Measurements from ENCODE around the gene NTM. TPM values are rescaled to one million over a fixed set of nuclear protein-coding genes. Genes with fewer than 3 reads are reported as not detected.
"Not testable (repeated sequence)": the region's sequence is repeated elsewhere in the genome, so short reads cannot be mapped to it uniquely, and the experiment has no call there.

Gene NTM
- total and polyA plus RNA-seq, 9 donors: 0.16 to 8.5 (median 0.55) TPM; not detected in 3

- TF ChIP-seq, protein P1, sequence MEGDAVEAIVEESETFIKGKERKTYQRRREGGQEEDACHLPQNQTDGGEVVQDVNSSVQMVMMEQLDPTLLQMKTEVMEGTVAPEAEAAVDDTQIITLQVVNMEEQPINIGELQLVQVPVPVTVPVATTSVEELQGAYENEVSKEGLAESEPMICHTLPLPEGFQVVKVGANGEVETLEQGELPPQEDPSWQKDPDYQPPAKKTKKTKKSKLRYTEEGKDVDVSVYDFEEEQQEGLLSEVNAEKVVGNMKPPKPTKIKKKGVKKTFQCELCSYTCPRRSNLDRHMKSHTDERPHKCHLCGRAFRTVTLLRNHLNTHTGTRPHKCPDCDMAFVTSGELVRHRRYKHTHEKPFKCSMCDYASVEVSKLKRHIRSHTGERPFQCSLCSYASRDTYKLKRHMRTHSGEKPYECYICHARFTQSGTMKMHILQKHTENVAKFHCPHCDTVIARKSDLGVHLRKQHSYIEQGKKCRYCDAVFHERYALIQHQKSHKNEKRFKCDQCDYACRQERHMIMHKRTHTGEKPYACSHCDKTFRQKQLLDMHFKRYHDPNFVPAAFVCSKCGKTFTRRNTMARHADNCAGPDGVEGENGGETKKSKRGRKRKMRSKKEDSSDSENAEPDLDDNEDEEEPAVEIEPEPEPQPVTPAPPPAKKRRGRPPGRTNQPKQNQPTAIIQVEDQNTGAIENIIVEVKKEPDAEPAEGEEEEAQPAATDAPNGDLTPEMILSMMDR (IDR thresholded peaks at IDR 0.05): no peak
- no peak for TF ChIP-seq POLR2A (IDR thresholded peaks at IDR 0.05)
- intact Hi-C loops (cut with DNase I): no loop called here
- Histone ChIP-seq H3K4me1 (ENCODE audit: insufficient read depth) (no peaks in the 10 kb centered on the region), H3K36me3 (no peaks in the 10 kb centered on the region), H3K27ac (no peak overlapping the region), H3K27me3 (no peaks in the 10 kb centered on the region), H3K9me3 (no peaks in the 10 kb centered on the region), H3K4me3 (no peak overlapping the region)
- 70 to 72% (median 71%) methylated on average over 4 of the region's 4 CpGs for WGBS, 3 donors
- DNase-seq: no peak
Observed at GRCh38 chr11:131491503-131491902, 121.1 kb downstream of the NTM start.

GRCh38 chr11:131495423-131495822, 125.0 kb downstream of the NTM start:
- Histone ChIP-seq H3K4me1 (ENCODE audit: insufficient read depth) (no peaks in the 10 kb centered on the region), H3K27ac (no peak overlapping the region), H3K27me3 (no peaks in the 10 kb centered on the region), H3K9me3 (no peaks in the 10 kb centered on the region), H3K36me3 (no peaks in the 10 kb centered on the region), H3K4me3 (no peak overlapping the region)
- peak in 3 of 5 donors; percentile 11 to 61 (median 22) for DNase-seq
- intact Hi-C loops (cut with DNase I): no loop called here
- 21 to 32% (median 27%) methylated on average over 6 of the region's 6 CpGs for WGBS, 3 donors
- TF ChIP-seq POLR2A (IDR thresholded peaks at IDR 0.05) (no peak), EP300 (IDR thresholded peaks at IDR 0.05) (no peak)
- TF ChIP-seq, protein P1 (IDR thresholded peaks at IDR 0.05): no peak

DNA sequence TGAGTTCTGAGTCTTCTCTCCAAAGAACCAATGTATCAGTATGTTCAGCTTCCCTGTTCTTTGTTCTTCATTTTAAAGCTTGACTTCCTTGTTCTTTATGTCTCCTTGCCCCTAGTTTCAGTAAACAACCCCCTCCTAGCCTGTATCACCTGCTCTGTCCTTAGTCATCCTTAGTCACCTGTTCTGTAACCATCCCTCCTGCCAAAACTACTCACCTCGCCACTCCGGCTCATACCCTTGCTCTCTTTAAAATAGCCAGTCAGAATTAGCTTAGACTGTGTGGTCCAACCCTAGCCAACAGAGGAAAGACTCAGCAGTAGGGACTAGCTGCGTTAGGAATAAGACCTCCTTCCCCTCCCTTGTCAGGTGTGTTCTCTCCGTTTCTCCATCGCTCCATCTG, 127.3 kb downstream of the NTM start:
- H3K27me3 ChIP-seq; intact Hi-C loops (cut with DNase I); H3K9me3 ChIP-seq; H3K4me1 ChIP-seq (ENCODE audit: insufficient read depth); DNase-seq; H3K4me3 ChIP-seq; H3K27ac ChIP-seq; H3K36me3 ChIP-seq: not testable (repeated sequence)
- WGBS, 3 donors: 90 to 95% (median 90%) methylated on average over 5 of the region's 5 CpGs

GRCh38 chr11:131498631-131499160, 128.3 kb downstream of the NTM start:
- intact Hi-C loops (cut with DNase I): no loop called here
- H3K27ac ChIP-seq: no peak overlapping the region
- H3K4me1 ChIP-seq (ENCODE audit: insufficient read depth): no peaks in the 10 kb centered on the region
- WGBS, 3 donors: 71 to 84% (median 82%) methylated on average over 7 of the region's 7 CpGs
- no peaks in the 10 kb centered on the region for H3K27me3 ChIP-seq
- H3K36me3 ChIP-seq: no peaks in the 10 kb centered on the region
- H3K4me3 ChIP-seq: no peak overlapping the region
- DNase-seq: no peak
- TF ChIP-seq POLR2A (IDR thresholded peaks at IDR 0.05): no peak
- TF ChIP-seq EP300 (IDR thresholded peaks at IDR 0.05): no peak
- TF ChIP-seq, protein P1 (IDR thresholded peaks at IDR 0.05): no peak
- no peaks in the 10 kb centered on the region for H3K9me3 ChIP-seq

- Histone ChIP-seq H3K4me3 (no peak overlapping the region), H3K36me3 (no peaks in the 10 kb centered on the region), H3K27me3 (no peaks in the 10 kb centered on the region), H3K9me3 (no peaks in the 10 kb centered on the region), H3K4me1 (ENCODE audit: insufficient read depth) (no peaks in the 10 kb centered on the region), H3K27ac (no peak overlapping the region)
- no peak for DNase-seq
- WGBS, 3 donors: 81 to 90% (median 81%) methylated on average over 8 of the region's 8 CpGs
- intact Hi-C loops (cut with DNase I): no loop called here
- no peak for TF ChIP-seq EP300 (IDR thresholded peaks at IDR 0.05)
- TF ChIP-seq, protein P1 (IDR thresholded peaks at IDR 0.05): no peak
- TF ChIP-seq POLR2A (IDR thresholded peaks at IDR 0.05): no peak
Observed at GRCh38 chr11:131499199-131499598, 128.8 kb downstream of the NTM start.
